Neural crest cell (in vitro differentiated cells): ENCODE data around the gene ZCCHC17. TPM values are rescaled to one million over a fixed set of nuclear protein-coding genes. Genes with fewer than 3 reads are reported as not detected.

Experiments used
- DNase-seq: peaks from one replicate; pipeline ENCODE4 v3.0.0; 2021; ENCODE audit warnings: low read depth, mixed read lengths, low spot score
- H3K27ac Mint-ChIP-seq: one replicate; pipeline ENCODE4 v1.8.0; 2021; ENCODE audit warnings: mild to moderate bottlenecking, mixed read lengths; ENCODE audit not compliant: unreplicated experiment
- H3K27me3 Mint-ChIP-seq: 2 replicates; pipeline ENCODE4 v1.8.0; 2021; ENCODE audit warnings: low read depth, mild to moderate bottlenecking, mixed read lengths
- H3K36me3 Mint-ChIP-seq: 2 replicates; pipeline ENCODE4 v1.8.0; 2021; ENCODE audit warnings: low read depth, mild to moderate bottlenecking, mixed read lengths
- H3K4me1 Mint-ChIP-seq: 2 replicates; pipeline ENCODE4 v1.8.0; 2021; ENCODE audit warnings: mixed read lengths
- H3K4me3 Mint-ChIP-seq: one replicate; pipeline ENCODE4 v1.8.0; 2021; ENCODE audit warnings: mild to moderate bottlenecking, mixed read lengths
- H3K9me3 Mint-ChIP-seq: 2 replicates; pipeline ENCODE4 v1.8.0; 2021; ENCODE audit warnings: mixed read lengths
- CTCF ChIP-seq: fragments of 200-600 bp; sonication (generic); conservative IDR thresholded peaks from 2 replicates; pipeline ENCODE4 v1.5.0; 2021; ENCODE audit warnings: antibody characterized with exemption, mild to moderate bottlenecking
- total RNA-seq: library from RNA; stranded (reverse); gene quantifications from 2 replicates; pipeline ENCODE4 v1.2.1, GENCODE V29; 2021

ZCCHC17 gene
- total RNA-seq, 1 donor from 2014 or later: 59.7 TPM

GRCh38 chr1:31373897-31374486 lies 77.2 kb downstream of the ZCCHC17 start:
- H3K27ac Mint-ChIP-seq: no peak overlapping the region
- no peak for TF ChIP-seq CTCF
- DNase-seq: no peak
- no peaks in the 10 kb centered on the region for H3K36me3 Mint-ChIP-seq
- peaks cover 2% of the 10 kb centered on the region for H3K27me3 Mint-ChIP-seq
- H3K9me3 Mint-ChIP-seq: no peaks in the 10 kb centered on the region
- H3K4me1 Mint-ChIP-seq: peaks cover 62% of the 10 kb centered on the region
- H3K4me3 Mint-ChIP-seq: peak overlapping the region; percentile 89

GRCh38 chr1:31374511-31375196 lies 77.8 kb downstream of the ZCCHC17 start:
- no peaks in the 10 kb centered on the region for H3K36me3 Mint-ChIP-seq
- H3K27me3 Mint-ChIP-seq: peaks cover 2% of the 10 kb centered on the region
- H3K27ac Mint-ChIP-seq: no peak overlapping the region
- peaks cover 65% of the 10 kb centered on the region for H3K4me1 Mint-ChIP-seq
- no peak for DNase-seq
- no peak overlapping the region for H3K4me3 Mint-ChIP-seq
- H3K9me3 Mint-ChIP-seq: no peaks in the 10 kb centered on the region
- TF ChIP-seq CTCF: no peak

- H3K27ac Mint-ChIP-seq: peak overlapping the region; percentile 95
- peaks cover 56% of the 10 kb centered on the region for H3K4me1 Mint-ChIP-seq
- peak overlapping the region; percentile 63 for H3K4me3 Mint-ChIP-seq
- no peaks in the 10 kb centered on the region for H3K9me3 Mint-ChIP-seq
- peaks cover 2% of the 10 kb centered on the region for H3K27me3 Mint-ChIP-seq
- TF ChIP-seq CTCF: no peak
- peak; percentile 44 for DNase-seq
- no peaks in the 10 kb centered on the region for H3K36me3 Mint-ChIP-seq
These were observed 79.7 kb downstream of the ZCCHC17 start for GRCh38 chr1:31376375-31377134.

GRCh38 chr1:31377364-31377863 lies 80.6 kb downstream of the ZCCHC17 start:
- DNase-seq: no peak
- Mint-ChIP-seq H3K27me3 (peaks cover 2% of the 10 kb centered on the region), H3K4me3 (no peak overlapping the region), H3K9me3 (no peaks in the 10 kb centered on the region), H3K27ac (no peak overlapping the region), H3K36me3 (no peaks in the 10 kb centered on the region), H3K4me1 (peaks cover 50% of the 10 kb centered on the region)
- no peak for TF ChIP-seq CTCF

GRCh38 chr1:31378001-31378400 lies 81.2 kb downstream of the ZCCHC17 start:
- Mint-ChIP-seq H3K27ac (no peak overlapping the region), H3K4me3 (no peak overlapping the region), H3K36me3 (no peaks in the 10 kb centered on the region), H3K27me3 (no peaks in the 10 kb centered on the region), H3K4me1 (peaks cover 44% of the 10 kb centered on the region), H3K9me3 (no peaks in the 10 kb centered on the region)
- TF ChIP-seq CTCF: no peak
- no peak for DNase-seq
